ENCODE measurements around the gene ROBO2. TPM values are rescaled to one million over a fixed set of nuclear protein-coding genes. Genes with fewer than 3 reads are reported as not detected.

The ROBO2 gene
- total and polyA plus RNA-seq, 11 donors: 0.04 to 0.93 (median 0.06) TPM; not detected in 6

- no peak overlapping the region for H3K4me3 ChIP-seq
- no peaks in the 10 kb centered on the region for H3K27me3 ChIP-seq
- ATAC-seq: no peak
- TF ChIP-seq POLR2A (IDR thresholded peaks at IDR 0.05) (no peak), CTCF (IDR thresholded peaks at IDR 0.05) (no peak)
- no peaks in the 10 kb centered on the region for H3K4me1 ChIP-seq
- H3K27ac ChIP-seq: no peak overlapping the region
- H3K36me3 ChIP-seq: no peaks in the 10 kb centered on the region
- intact Hi-C loops (cut with DNase I): no loop called here
- H3K9me3 ChIP-seq: no peaks in the 10 kb centered on the region
- 88 to 93% (median 90%) methylated on average over 17 of the region's 17 CpGs for WGBS, 4 donors
- peak in 1 of 5 donors; percentile 28 for DNase-seq
Measured at GRCh38 chr3:77248420-77248819, 208.5 kb downstream of the ROBO2 start.

- Histone ChIP-seq H3K9me3 (no peaks in the 10 kb centered on the region), H3K27ac (no peak overlapping the region), H3K27me3 (no peaks in the 10 kb centered on the region), H3K4me1 (no peaks in the 10 kb centered on the region), H3K36me3 (no peaks in the 10 kb centered on the region), H3K4me3 (no peak overlapping the region)
- 71 to 84% (median 78%) methylated on average over 7 of the region's 7 CpGs for WGBS, 4 donors
- ATAC-seq (no peak), DNase-seq (no peak)
- TF ChIP-seq POLR2A (IDR thresholded peaks at IDR 0.05) (no peak), CTCF (IDR thresholded peaks at IDR 0.05) (no peak)
- intact Hi-C loops (cut with DNase I): loop anchor here in 1 of 10 donors (10.0 kb wide), 1 partner anchor 1394 kb away; no protein-coding TSS in a partner anchor
Measured at GRCh38 chr3:77251136-77251535, 211.2 kb downstream of the ROBO2 start.

- Histone ChIP-seq H3K27me3 (no peaks in the 10 kb centered on the region), H3K9me3 (no peaks in the 10 kb centered on the region), H3K4me3 (no peak overlapping the region), H3K4me1 (no peaks in the 10 kb centered on the region), H3K27ac (no peak overlapping the region), H3K36me3 (no peaks in the 10 kb centered on the region)
- peak in 3 of 4 donors; percentile 49 to 77 (median 53) for ATAC-seq
- intact Hi-C loops (cut with DNase I): loop anchor here in 9 of 10 donors (1.0 to 10.0 kb wide), 4 partner anchors 216 to 1390 kb away; no protein-coding TSS in a partner anchor
- no peak for DNase-seq
- TF ChIP-seq POLR2A (IDR thresholded peaks at IDR 0.05) (no peak), CTCF (IDR thresholded peaks at IDR 0.05) (peak; percentile 40 to 75 (median 60))
- WGBS, 4 donors: 53 to 72% (median 70%) methylated on average over 3 of the region's 3 CpGs
Measured at GRCh38 chr3:77254967-77255831, 215.3 kb downstream of the ROBO2 start.

Data from heart left ventricle (tissue), 16 donors.